K562 (cell line): Measurements from ENCODE around the gene MYG1. TPM values are rescaled to one million over a fixed set of nuclear protein-coding genes. Genes with fewer than 3 reads are reported as not detected.
A peak's percentile ranks its signal among the peaks of the same experiment; 100 is the strongest.

Experiments
- ATF4 ChIP-seq: fragments of 450-650 bp; formaldehyde crosslinking; IDR thresholded peaks from 2 replicates; pipeline ENCODE4 v1.4.0; 2022; ENCODE audit warnings: mild to moderate bottlenecking, moderate library complexity
- BMI1 ChIP-seq: fragments of 150-350 bp; IDR thresholded peaks from 2 replicates; pipeline ENCODE4 v1.6.1; 2014; ENCODE audit warnings: low read length
- CC2D1A ChIP-seq: fragments of 450-650 bp; IDR thresholded peaks from 2 replicates; pipeline ENCODE4 v1.6.1; 2017; ENCODE audit warnings: mild to moderate bottlenecking
- CSDE1 ChIP-seq, 2 experiments: fragments of 450-650 bp; IDR thresholded peaks; 2 replicates each; pipeline ENCODE4 v1.6.1; 2016; ENCODE audit warnings: mild to moderate bottlenecking in 1 of 2
- EHMT2 ChIP-seq: fragments of 450-650 bp; IDR thresholded peaks from 2 replicates; pipeline ENCODE4 v1.6.1; 2018; ENCODE audit warnings: antibody characterized with exemption
- ERF ChIP-seq: fragments of 450-650 bp; formaldehyde crosslinking; IDR thresholded peaks from 2 replicates; pipeline ENCODE4 v1.4.0; 2020; ENCODE audit warnings: mild to moderate bottlenecking, mixed read lengths
- ESRRA ChIP-seq: fragments of 450-650 bp; IDR thresholded peaks from 2 replicates; pipeline ENCODE4 v1.6.1; 2014; ENCODE audit warnings: low read depth, mild to moderate bottlenecking, moderate library complexity, borderline replicate concordance
- GATAD2B ChIP-seq: fragments of 450-650 bp; IDR thresholded peaks from 2 replicates; pipeline ENCODE4 v1.6.1; 2017; ENCODE audit warnings: mild to moderate bottlenecking, borderline replicate concordance
- LCOR ChIP-seq: sonication (generic); formaldehyde crosslinking; IDR thresholded peaks from 2 replicates; pipeline ENCODE4 v1.8.0; 2022; ENCODE audit warnings: mild to moderate bottlenecking, missing genetic modification reagents
- NELFE ChIP-seq: IDR thresholded peaks from 2 replicates; pipeline ENCODE4 v1.6.1; 2011; ENCODE audit warnings: mild to moderate bottlenecking; ENCODE audit not compliant: insufficient read depth, insufficient read length
- POLR2G ChIP-seq: fragments of 200-400 bp; formaldehyde crosslinking; IDR thresholded peaks from 2 replicates; pipeline ENCODE4 v1.6.1; 2017; ENCODE audit warnings: low read depth, mild to moderate bottlenecking, antibody characterized with exemption, low read length, moderate library complexity
- SREBF2 ChIP-seq: sonication (generic); formaldehyde crosslinking; IDR thresholded peaks from 2 replicates; pipeline ENCODE4 v1.4.0; 2020; ENCODE audit warnings: mild to moderate bottlenecking, missing genetic modification reagents
- TAF15 ChIP-seq: fragments of 200-400 bp; formaldehyde crosslinking; IDR thresholded peaks from 2 replicates; pipeline ENCODE4 v1.6.1; 2017; ENCODE audit warnings: mild to moderate bottlenecking, low read depth, low read length, moderate library complexity
- TCF3 ChIP-seq: sonication (generic); formaldehyde crosslinking; IDR thresholded peaks from 2 replicates; pipeline ENCODE4 v1.4.0; 2020; ENCODE audit warnings: mild to moderate bottlenecking, missing genetic modification reagents
- TGIF2 ChIP-seq: sonication (generic); formaldehyde crosslinking; IDR thresholded peaks from 2 replicates; pipeline ENCODE4 v1.8.1; 2022; ENCODE audit warnings: mild to moderate bottlenecking, missing genetic modification reagents, moderate library complexity
- ZBTB26 ChIP-seq: fragments of 450-650 bp; formaldehyde crosslinking; IDR thresholded peaks from 2 replicates; pipeline ENCODE4 v1.4.0; 2022; ENCODE audit warnings: missing genetic modification characterization
- ZNF324 ChIP-seq: fragments of 250-450 bp; sonication (Bioruptor Pico); IDR thresholded peaks from 2 replicates; pipeline ENCODE4 v1.4.0; 2020; ENCODE audit warnings: mild to moderate bottlenecking
- ZNF561 ChIP-seq: fragments of 450-650 bp; formaldehyde crosslinking; conservative IDR thresholded peaks from 2 replicates; pipeline ENCODE4 v1.4.0; 2020; ENCODE audit warnings: mild to moderate bottlenecking, moderate library complexity
- ZNF584 ChIP-seq: fragments of 200-800 bp; sonication (Bioruptor generic); IDR thresholded peaks from 2 replicates; pipeline ENCODE4 v1.6.1; 2016; ENCODE audit warnings: low read depth, mild to moderate bottlenecking, missing genetic modification characterization, missing compliant biosample characterization
- polyA plus RNA-seq, 8 experiments: library from polyadenylated mRNA; depleted of rRNA in 4 of 8; stranded (reverse) in 5 of 8; unstranded in 3 of 8; fragments of >200 nt; fragmentation: Nextera tagmentation in 2 of 8; fragmentation: Illumina TruSeq in 1 of 8; extraction: Ambion mirVana in 2 of 8; extraction: Trizol in 1 of 8; gene quantifications; 2 replicates each; pipeline versions ENCODE4 v1.2.1 to v1.2.3, GENCODE V29; 2011 to 2014; ENCODE audit warnings: inconsistent platforms in 1 of 8, missing spikeins in 1 of 8
- total RNA-seq, 7 experiments: library from RNA; depleted of rRNA in 6 of 7; stranded (reverse); fragments of >200 nt in 6 of 7; fragmentation: Illumina TruSeq in 2 of 7; extraction: Trizol in 2 of 7; gene quantifications; 2 replicates each; pipeline versions ENCODE4 v1.2.1 to v1.2.3, GENCODE V29; 2011 to 2021; ENCODE audit warnings: low replicate concordance in 1 of 7
- TF ChIP-seq, protein P1 (sequence below): fragments of 250-450 bp; sonication (Bioruptor Pico); IDR thresholded peaks from 2 replicates; pipeline ENCODE4 v1.5.1; 2021; ENCODE audit warnings: mild to moderate bottlenecking
- TF ChIP-seq, protein P2 (sequence below): fragments of 250-450 bp; sonication (Bioruptor Pico); IDR thresholded peaks from 2 replicates; pipeline ENCODE4 v1.6.1; 2021; ENCODE audit warnings: mild to moderate bottlenecking
- TF ChIP-seq, protein P3 (sequence below), 2 experiments: IDR thresholded peaks; 2 replicates each; pipeline ENCODE4 v1.6.1; 2012; ENCODE audit warnings: improper control_type of control experiment in 2 of 2, low read depth in 2 of 2, low read length in 2 of 2, borderline replicate concordance in 1 of 2

Gene MYG1
- total and polyA plus RNA-seq, 9 of the 15 experiments (the other 6 are each of a cell fraction or from before 2014, with no cell fraction given): 0.45 to 5.6 (median 2.1) TPM

GRCh38 chr12:53267999-53268629 lies 31.4 kb upstream of the MYG1 start, which contains the start of gene ESPL1 (continued):
- TF ChIP-seq ESRRA (0 out of 2 replicates have a peak, but pooled peaks have one; percentile 28), ZBTB26 (no peak), CC2D1A (0 out of 2 replicates have a peak, but pooled peaks have one; percentile 57), ATF4 (CRISPR knock-in tag) (no peak), ERF (CRISPR knock-in tag) (0 out of 2 replicates have a peak, but pooled peaks have one; percentile 52), NELFE (no peak), TCF3 (peak; percentile 77), TAF15 (no peak), CSDE1 (IDR thresholded peaks at IDR 0.05) (no peak), TGIF2 (no peak), GATAD2B (peak; percentile 67), ZNF584 (CRISPR knock-in tag) (no peak), ZNF324 (CRISPR knock-in tag) (no peak), BMI1 (0 out of 2 replicates have a peak, but pooled peaks have one; percentile 29), EHMT2 (no peak), SREBF2 (CRISPR knock-in tag) (no peak), LCOR (CRISPR knock-in tag) (peak; percentile 58; the same call in 1 of the 2 replicates), ZNF561 (CRISPR knock-in tag) (no peak), POLR2G (peak; percentile 80)
- TF ChIP-seq, protein P1, sequence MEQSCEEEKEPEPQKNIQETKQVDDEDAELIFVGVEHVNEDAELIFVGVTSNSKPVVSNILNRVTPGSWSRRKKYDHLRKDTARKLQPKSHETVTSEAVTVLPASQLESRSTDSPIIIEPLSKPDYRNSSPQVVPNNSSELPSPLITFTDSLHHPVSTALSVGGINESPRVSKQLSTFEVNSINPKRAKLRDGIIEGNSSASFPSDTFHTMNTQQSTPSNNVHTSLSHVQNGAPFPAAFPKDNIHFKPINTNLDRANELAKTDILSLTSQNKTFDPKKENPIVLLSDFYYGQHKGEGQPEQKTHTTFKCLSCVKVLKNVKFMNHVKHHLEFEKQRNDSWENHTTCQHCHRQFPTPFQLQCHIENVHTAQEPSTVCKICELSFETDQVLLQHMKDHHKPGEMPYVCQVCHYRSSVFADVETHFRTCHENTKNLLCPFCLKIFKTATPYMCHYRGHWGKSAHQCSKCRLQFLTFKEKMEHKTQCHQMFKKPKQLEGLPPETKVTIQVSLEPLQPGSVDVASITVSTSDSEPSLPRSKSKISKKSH (CRISPR knock-in tag): no peak
- TF ChIP-seq, protein P2, sequence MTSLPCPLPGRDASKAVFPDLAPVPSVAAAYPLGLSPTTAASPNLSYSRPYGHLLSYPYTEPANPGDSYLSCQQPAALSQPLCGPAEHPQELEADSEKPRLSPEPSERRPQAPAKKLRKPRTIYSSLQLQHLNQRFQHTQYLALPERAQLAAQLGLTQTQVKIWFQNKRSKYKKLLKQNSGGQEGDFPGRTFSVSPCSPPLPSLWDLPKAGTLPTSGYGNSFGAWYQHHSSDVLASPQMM (CRISPR knock-in tag): no peak
- TF ChIP-seq, protein P3, sequence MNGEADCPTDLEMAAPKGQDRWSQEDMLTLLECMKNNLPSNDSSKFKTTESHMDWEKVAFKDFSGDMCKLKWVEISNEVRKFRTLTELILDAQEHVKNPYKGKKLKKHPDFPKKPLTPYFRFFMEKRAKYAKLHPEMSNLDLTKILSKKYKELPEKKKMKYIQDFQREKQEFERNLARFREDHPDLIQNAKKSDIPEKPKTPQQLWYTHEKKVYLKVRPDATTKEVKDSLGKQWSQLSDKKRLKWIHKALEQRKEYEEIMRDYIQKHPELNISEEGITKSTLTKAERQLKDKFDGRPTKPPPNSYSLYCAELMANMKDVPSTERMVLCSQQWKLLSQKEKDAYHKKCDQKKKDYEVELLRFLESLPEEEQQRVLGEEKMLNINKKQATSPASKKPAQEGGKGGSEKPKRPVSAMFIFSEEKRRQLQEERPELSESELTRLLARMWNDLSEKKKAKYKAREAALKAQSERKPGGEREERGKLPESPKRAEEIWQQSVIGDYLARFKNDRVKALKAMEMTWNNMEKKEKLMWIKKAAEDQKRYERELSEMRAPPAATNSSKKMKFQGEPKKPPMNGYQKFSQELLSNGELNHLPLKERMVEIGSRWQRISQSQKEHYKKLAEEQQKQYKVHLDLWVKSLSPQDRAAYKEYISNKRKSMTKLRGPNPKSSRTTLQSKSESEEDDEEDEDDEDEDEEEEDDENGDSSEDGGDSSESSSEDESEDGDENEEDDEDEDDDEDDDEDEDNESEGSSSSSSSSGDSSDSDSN (IDR thresholded peaks at IDR 0.05; ENCODE audit: borderline replicate concordance in 1 of 2, low read depth in 2 of 2, low read length in 2 of 2): 0 out of 4 replicates have a peak, but pooled peaks of 1 of the 2 experiments have one; percentile 38
